ENCODE data around the gene CHAF1A.

DNA sequence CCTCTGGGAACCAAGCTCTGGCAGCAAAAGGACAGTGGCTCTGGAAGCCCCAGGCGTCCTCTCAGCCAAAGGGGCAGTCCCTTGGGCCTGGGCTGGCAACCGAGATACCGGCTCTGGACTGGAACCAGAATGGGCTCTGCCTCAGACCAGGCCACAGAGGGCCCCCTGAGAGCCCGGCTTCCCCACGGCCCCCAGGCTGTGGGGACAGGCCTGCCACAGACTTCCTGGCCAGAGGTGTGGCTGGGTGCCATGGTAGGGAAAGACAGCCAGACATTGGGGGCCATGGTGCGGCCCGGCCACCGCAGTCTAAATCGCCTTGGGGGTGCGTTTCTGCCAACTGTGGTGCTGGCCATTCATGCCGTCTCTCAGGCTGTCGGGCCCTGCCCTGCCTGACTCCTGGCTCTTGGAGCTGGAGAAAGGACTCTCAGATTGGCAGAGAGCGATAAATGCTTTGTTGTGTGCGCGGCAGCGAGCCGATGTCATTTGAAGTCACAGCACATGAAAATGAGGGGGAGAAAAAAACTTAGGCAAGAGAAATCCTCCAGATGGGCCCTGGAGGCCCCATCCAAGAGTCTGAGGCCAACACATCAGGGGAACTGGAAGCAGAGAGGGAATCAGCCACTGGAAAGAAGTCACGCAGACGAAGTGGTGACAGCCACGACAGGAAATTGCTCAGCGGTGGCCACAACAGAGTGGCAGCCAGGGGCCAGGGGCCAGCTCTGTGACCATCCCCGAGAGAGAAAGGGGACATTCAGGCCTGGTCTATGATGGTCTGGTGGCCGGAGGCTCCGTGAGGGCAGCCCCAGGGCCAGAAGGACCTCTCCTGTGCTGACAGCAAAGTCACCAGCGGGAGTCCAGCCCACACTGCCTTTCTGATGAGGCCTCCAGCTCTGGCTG is 28.6 kb upstream of the CHAF1A start:
- TF ChIP-seq, protein P1, sequence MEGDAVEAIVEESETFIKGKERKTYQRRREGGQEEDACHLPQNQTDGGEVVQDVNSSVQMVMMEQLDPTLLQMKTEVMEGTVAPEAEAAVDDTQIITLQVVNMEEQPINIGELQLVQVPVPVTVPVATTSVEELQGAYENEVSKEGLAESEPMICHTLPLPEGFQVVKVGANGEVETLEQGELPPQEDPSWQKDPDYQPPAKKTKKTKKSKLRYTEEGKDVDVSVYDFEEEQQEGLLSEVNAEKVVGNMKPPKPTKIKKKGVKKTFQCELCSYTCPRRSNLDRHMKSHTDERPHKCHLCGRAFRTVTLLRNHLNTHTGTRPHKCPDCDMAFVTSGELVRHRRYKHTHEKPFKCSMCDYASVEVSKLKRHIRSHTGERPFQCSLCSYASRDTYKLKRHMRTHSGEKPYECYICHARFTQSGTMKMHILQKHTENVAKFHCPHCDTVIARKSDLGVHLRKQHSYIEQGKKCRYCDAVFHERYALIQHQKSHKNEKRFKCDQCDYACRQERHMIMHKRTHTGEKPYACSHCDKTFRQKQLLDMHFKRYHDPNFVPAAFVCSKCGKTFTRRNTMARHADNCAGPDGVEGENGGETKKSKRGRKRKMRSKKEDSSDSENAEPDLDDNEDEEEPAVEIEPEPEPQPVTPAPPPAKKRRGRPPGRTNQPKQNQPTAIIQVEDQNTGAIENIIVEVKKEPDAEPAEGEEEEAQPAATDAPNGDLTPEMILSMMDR (IDR thresholded peaks at IDR 0.05): no peak
- TF ChIP-seq POLR2A (IDR thresholded peaks at IDR 0.05): no peak
